A549 (cell line): ENCODE results near the gene IL19. TPM values are rescaled to one million over a fixed set of nuclear protein-coding genes. Genes with fewer than 3 reads are reported as not detected.
"Not testable (repeated sequence)": the region's sequence is repeated elsewhere in the genome, so short reads cannot be mapped to it uniquely, and the experiment has no call there.

Experiments used
- ATAC-seq, 2 experiments: fragments of 200-7000 bp in 1 of 2; fragments of >200 bp in 1 of 2; cut with Nextera tagmentation in 1 of 2; cut with Tn5 transposase in 1 of 2; 3 replicates each; pipeline versions ENCODE4 v1.8.0 to v1.9.1; 2018 to 2020; ENCODE audit warnings: mild to moderate bottlenecking in 1 of 2, moderate library complexity in 1 of 2
- CTCF ChIA-PET: fragments of 300-600 bp; sonication (Branson Sonifier 250); formaldehyde crosslinking; extraction: SDS; loops from one replicate; lab custom pipeline; 2021; ENCODE audit warnings: antibody characterized with exemption, inconsistent platforms; lab: Yijun Ruan, JAX
- POLR2A ChIA-PET: fragments of 350-600 bp; formaldehyde crosslinking; extraction: SDS; loops from one replicate; lab custom pipeline; 2021; ENCODE audit warnings: antibody characterized with exemption, inconsistent platforms; lab: Yijun Ruan, JAX
- DNase-seq, 2 experiments: peaks; one replicate each; pipeline versions ENCODE4 v3.0.0 to v3.0.0-alpha.2; 2011 to 2016; ENCODE audit warnings: low read depth in 1 of 2, low spot score in 1 of 2
- FAIRE-seq: peaks from 2 replicates; lab custom pipeline; 2011; peaks lifted over from hg19 to GRCh38; lab: Jason Lieb, UNC
- H3K27ac ChIP-seq, 2 experiments: fragments of >200 bp; sonication (Bioruptor Twin); formaldehyde crosslinking; 3 replicates each; pipeline ENCODE4 v1.5.1; 2016 to 2017
- H3K4me1 ChIP-seq: fragments of >200 bp; sonication (Bioruptor Twin); formaldehyde crosslinking; 3 replicates; pipeline ENCODE4 v1.6.1; 2016
- H3K4me2 ChIP-seq: fragments of >200 bp; sonication (Bioruptor Twin); formaldehyde crosslinking; 3 replicates; pipeline ENCODE4 v1.6.1; 2016
- H3K4me3 ChIP-seq: fragments of >200 bp; sonication (Bioruptor Twin); formaldehyde crosslinking; 3 replicates; pipeline ENCODE4 v1.5.1; 2016
- H3K9me3 ChIP-seq: fragments of >200 bp; sonication (Bioruptor Twin); formaldehyde crosslinking; 3 replicates; pipeline ENCODE4 v1.6.1; 2016
- BCL3 ChIP-seq: fragments of >200 bp; sonication (Bioruptor Twin); formaldehyde crosslinking; IDR thresholded peaks from 3 replicates; pipeline ENCODE4 v1.6.1; 2016
- CBX8 ChIP-seq: fragments of 200-600 bp; sonication (generic); IDR thresholded peaks from 2 replicates; pipeline ENCODE4 v1.6.1; 2016
- KDM5A ChIP-seq: fragments of 200-600 bp; sonication (generic); IDR thresholded peaks from 2 replicates; pipeline ENCODE4 v1.6.1; 2016; ENCODE audit warnings: antibody characterized with exemption, mild to moderate bottlenecking
- MAZ ChIP-seq: fragments of 150-350 bp; IDR thresholded peaks from 2 replicates; pipeline ENCODE4 v1.6.1; 2014; ENCODE audit warnings: antibody characterized with exemption, low read depth, low read length, borderline replicate concordance
- NFE2L2 ChIP-seq: fragments of 150-350 bp; conservative IDR thresholded peaks from 2 replicates; pipeline ENCODE4 v1.6.1; 2014; ENCODE audit warnings: low read length
- RFX5 ChIP-seq: fragments of 450-650 bp; IDR thresholded peaks from 2 replicates; pipeline ENCODE4 v1.7.1; 2014; ENCODE audit warnings: antibody characterized with exemption, mild to moderate bottlenecking, moderate library complexity
- SMC3 ChIP-seq: fragments of >200 bp; sonication (Bioruptor Twin); formaldehyde crosslinking; IDR thresholded peaks from 3 replicates; pipeline ENCODE4 v1.6.1; 2018; ENCODE audit warnings: inconsistent platforms
- WGBS: methylation state at CpG from one replicate; pipeline ENCODE4 v1.1.6; 2017; ENCODE audit errors: missing lambda C conversion rate; 5-methylcytosine and 5-hydroxymethylcytosine counted together
- polyA plus RNA-seq, 4 experiments: library from polyadenylated mRNA; depleted of rRNA in 3 of 4; stranded (reverse); fragments of >200 nt; fragmentation: RNase III in 1 of 4; extraction: RNeasy Plus Mini Kit Qiagen cat#74134 plus additional on column Dnase treatment in 1 of 4; gene quantifications; 2 replicates in 3 of 4; 3 replicates in 1 of 4; pipeline ENCODE4 v1.2.3, GENCODE V29; 2011 to 2017
- TF ChIP-seq, protein P1 (sequence below): fragments of 250-450 bp; sonication (Bioruptor Pico); IDR thresholded peaks from 2 replicates; pipeline ENCODE4 v1.5.0; 2020; ENCODE audit warnings: low read depth, mild to moderate bottlenecking, moderate library complexity
- TF ChIP-seq, protein P2 (sequence below): fragments of 450-650 bp; IDR thresholded peaks from 2 replicates; pipeline ENCODE4 v1.6.1; 2014; ENCODE audit warnings: antibody characterized with exemption
- TF ChIP-seq, protein P3 (sequence below): fragments of >200 bp; sonication (Bioruptor Twin); formaldehyde crosslinking; IDR thresholded peaks from 3 replicates; pipeline ENCODE4 v1.5.1; 2016

IL19 gene
- polyA plus RNA-seq, 2 of the 4 experiments (the other 2 are of a cell fraction): not detected

DNA sequence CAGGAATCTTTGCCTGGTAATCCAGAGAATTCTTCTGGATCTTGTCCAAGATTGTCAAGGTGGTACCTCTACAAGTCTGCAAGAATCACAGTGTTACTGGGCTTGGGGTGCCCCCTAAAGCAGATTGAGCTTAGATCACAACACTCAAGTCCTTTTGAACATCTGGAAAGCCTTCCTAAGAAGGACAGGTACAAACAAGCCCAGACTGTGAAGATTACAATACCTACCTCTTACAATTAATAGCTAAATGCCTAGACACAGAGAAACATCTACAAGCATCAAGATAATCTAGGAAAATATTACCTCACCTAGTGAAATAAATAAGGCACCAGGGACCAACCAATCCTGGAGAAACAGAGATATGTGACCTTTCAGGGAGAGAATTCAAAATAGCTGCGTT lies 77.4 kb downstream of the IL19 start:
- TF ChIP-seq RFX5 (no peak), KDM5A (no peak)
- DNase-seq (no peak), FAIRE-seq (no peak), ATAC-seq (no peak)
- ChIA-PET CTCF (interaction anchor here (1.1 to 3.0 kb wide), 4 partner anchors 8 to 114 kb away, joined by 3 to 11 read pairs (median 4); no protein-coding TSS in a partner anchor), POLR2A (no interaction called here)
- no peaks in the 10 kb centered on the region for H3K4me1 ChIP-seq
- no peak overlapping the region for H3K27ac ChIP-seq
- H3K4me3 ChIP-seq: no peak overlapping the region
- no peak overlapping the region for H3K4me2 ChIP-seq
- peaks cover 14% of the 10 kb centered on the region for H3K9me3 ChIP-seq
- 77% methylated on average over 1 of the region's 1 CpG for whole genome bisulfite sequencing

DNA sequence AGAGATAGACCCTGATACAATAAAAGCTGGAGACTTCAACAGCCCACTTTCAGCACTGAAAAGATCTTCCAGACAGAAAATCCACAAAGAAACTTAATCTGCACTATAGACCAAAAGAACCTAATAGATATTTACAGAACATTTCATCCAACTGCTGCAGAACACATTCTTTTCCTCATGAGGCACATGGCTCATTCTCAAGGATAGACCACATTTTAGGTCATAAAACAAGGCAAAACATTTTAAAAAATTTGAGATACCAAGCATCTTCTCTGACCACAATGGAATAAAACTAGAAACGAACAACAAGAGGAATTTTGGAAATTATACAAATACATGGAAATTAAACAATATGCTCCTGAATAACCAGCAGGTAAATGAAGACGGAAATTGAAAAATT lies 79.8 kb downstream of the IL19 start:
- ChIA-PET CTCF (no interaction called here), POLR2A (no interaction called here)
- ATAC-seq (no peak), FAIRE-seq (no peak), DNase-seq (no peak)
- Histone ChIP-seq H3K9me3 (peaks cover 18% of the 10 kb centered on the region), H3K27ac (no peak overlapping the region), H3K4me1 (no peaks in the 10 kb centered on the region), H3K4me2 (no peak overlapping the region), H3K4me3 (no peak overlapping the region)
- 32% methylated on average over 2 of the region's 2 CpGs for WGBS
- TF ChIP-seq, protein P1, sequence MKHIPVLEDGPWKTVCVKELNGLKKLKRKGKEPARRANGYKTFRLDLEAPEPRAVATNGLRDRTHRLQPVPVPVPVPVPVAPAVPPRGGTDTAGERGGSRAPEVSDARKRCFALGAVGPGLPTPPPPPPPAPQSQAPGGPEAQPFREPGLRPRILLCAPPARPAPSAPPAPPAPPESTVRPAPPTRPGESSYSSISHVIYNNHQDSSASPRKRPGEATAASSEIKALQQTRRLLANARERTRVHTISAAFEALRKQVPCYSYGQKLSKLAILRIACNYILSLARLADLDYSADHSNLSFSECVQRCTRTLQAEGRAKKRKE (CRISPR knock-in tag): no peak
- peak; percentile 37; the same call in 1 of the 2 replicates for TF ChIP-seq CBX8
- TF ChIP-seq SMC3: no peak

DNA sequence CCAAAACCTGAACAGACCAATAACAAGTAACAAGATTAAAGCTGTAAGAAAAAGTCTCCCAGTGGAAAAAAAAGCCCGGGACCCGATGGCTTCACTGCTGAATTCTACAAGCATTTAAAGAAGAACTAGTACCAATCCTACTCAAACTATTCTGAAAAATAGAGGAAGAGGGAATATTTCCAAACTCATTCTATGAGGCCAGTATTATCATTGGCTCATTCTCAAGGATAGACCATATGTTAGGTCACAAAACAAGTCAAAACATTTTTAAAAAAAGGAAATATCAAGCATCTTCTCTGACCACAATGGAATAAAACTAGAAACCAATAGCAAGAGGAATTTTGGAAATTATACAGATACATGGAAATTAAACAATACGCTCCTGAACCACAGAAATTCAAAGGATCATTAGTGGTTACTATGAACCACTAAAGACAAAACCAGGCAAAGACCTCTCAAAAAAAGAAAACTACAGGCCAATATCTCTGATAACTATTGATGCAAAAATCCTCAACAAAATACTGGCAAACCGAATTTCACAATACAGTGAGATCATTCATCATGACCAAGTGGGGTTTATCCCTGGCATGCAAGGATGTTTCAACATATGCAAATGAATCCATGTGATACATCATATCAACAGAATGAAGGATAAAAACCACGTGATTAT lies 80.9 kb downstream of the IL19 start:
- Histone ChIP-seq H3K9me3 (peaks cover 18% of the 10 kb centered on the region), H3K27ac (no peak overlapping the region), H3K4me1 (no peaks in the 10 kb centered on the region), H3K4me2 (no peak overlapping the region), H3K4me3 (no peak overlapping the region)
- DNase-seq (no peak), FAIRE-seq (no peak), ATAC-seq (no peak)
- POLR2A ChIA-PET: no interaction called here
- CTCF ChIA-PET: no interaction called here
- TF ChIP-seq BCL3 (no peak), MAZ (no peak), NFE2L2 (no peak)
- TF ChIP-seq, protein P2, sequence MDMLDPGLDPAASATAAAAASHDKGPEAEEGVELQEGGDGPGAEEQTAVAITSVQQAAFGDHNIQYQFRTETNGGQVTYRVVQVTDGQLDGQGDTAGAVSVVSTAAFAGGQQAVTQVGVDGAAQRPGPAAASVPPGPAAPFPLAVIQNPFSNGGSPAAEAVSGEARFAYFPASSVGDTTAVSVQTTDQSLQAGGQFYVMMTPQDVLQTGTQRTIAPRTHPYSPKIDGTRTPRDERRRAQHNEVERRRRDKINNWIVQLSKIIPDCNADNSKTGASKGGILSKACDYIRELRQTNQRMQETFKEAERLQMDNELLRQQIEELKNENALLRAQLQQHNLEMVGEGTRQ: peak; percentile 31; the same call in 1 of the 2 replicates
- TF ChIP-seq, protein P3, sequence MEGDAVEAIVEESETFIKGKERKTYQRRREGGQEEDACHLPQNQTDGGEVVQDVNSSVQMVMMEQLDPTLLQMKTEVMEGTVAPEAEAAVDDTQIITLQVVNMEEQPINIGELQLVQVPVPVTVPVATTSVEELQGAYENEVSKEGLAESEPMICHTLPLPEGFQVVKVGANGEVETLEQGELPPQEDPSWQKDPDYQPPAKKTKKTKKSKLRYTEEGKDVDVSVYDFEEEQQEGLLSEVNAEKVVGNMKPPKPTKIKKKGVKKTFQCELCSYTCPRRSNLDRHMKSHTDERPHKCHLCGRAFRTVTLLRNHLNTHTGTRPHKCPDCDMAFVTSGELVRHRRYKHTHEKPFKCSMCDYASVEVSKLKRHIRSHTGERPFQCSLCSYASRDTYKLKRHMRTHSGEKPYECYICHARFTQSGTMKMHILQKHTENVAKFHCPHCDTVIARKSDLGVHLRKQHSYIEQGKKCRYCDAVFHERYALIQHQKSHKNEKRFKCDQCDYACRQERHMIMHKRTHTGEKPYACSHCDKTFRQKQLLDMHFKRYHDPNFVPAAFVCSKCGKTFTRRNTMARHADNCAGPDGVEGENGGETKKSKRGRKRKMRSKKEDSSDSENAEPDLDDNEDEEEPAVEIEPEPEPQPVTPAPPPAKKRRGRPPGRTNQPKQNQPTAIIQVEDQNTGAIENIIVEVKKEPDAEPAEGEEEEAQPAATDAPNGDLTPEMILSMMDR: no peak
- 18% methylated on average over 5 of the region's 5 CpGs for WGBS

DNA sequence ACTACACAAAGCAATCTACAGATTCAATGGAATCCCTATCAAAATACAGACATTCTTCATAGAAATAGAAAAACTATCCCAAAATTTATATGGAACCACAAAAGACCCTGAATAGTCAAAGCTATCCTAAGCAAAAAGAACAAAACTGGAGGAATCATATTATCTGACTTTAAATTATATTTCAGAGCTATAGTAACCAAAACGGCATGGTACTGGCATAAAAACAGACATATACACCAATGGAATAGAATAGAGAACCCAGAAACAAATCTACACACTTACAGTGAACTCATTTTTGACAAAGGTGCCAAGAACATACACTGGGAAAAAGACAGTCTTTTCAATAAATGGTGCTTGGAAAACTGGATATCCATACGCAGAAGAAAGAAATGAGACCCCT lies 82.1 kb downstream of the IL19 start:
- CTCF ChIA-PET: interaction anchor here (1.0 kb wide), 1 partner anchor 59 kb away, joined by 3 read pairs; no protein-coding TSS in a partner anchor
- ATAC-seq, H3K4me3 ChIP-seq, POLR2A ChIA-PET, H3K27ac ChIP-seq, DNase-seq, H3K4me2 ChIP-seq, FAIRE-seq, H3K4me1 ChIP-seq: not testable (repeated sequence)
- H3K9me3 ChIP-seq: peaks cover 18% of the 10 kb centered on the region
- WGBS: 65% methylated on average over 2 of the region's 2 CpGs

DNA sequence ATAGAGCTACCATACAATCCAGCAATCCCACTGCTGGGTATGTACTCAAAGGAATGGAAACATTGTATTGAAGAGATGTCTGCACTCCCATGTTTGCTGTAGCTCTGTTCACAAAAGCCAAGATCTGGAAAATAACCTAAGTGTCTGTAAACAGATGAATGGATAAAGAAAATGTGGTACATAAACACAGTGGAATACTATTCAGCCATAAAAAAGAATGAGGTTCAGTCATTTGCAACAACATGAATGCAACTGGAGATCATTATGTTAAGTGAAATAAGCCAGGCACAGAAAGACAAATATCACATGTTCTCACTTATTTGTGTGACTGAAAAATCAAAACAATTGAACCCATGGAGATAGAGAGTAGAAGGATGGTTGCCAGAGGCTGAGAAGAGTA lies 83.1 kb downstream of the IL19 start:
- H3K4me2 ChIP-seq, ATAC-seq, FAIRE-seq, H3K4me3 ChIP-seq, DNase-seq, POLR2A ChIA-PET, H3K27ac ChIP-seq, H3K4me1 ChIP-seq: not testable (repeated sequence)
- CTCF ChIA-PET: interaction anchor here (1.9 kb wide), 1 partner anchor 59 kb away, joined by 11 read pairs; no protein-coding TSS in a partner anchor
- H3K9me3 ChIP-seq: peaks cover 18% of the 10 kb centered on the region
